HEK293T (cell line): ENCODE results near the gene IMPDH2.

Experiments
- CTCF ChIA-PET: fragments of 350-600 bp; formaldehyde crosslinking; extraction: SDS; loops from one replicate; lab custom pipeline; 2021; ENCODE audit warnings: antibody characterized with exemption, inconsistent platforms; lab: Yijun Ruan, JAX
- POLR2A ChIA-PET: fragments of 350-600 bp; formaldehyde crosslinking; extraction: SDS; loops from one replicate; lab custom pipeline; 2020; ENCODE audit warnings: antibody characterized with exemption, inconsistent platforms; lab: Yijun Ruan, JAX
- DNase-seq: peaks from one replicate; pipeline ENCODE4 v3.0.0; 2012; ENCODE audit warnings: mixed read lengths; ENCODE audit errors: extremely low spot score
- ARNT ChIP-seq: fragments of 450-650 bp; IDR thresholded peaks from 2 replicates; pipeline ENCODE4 v1.6.1; 2017; ENCODE audit warnings: mild to moderate bottlenecking
- BHLHE40 ChIP-seq: fragments of 450-650 bp; IDR thresholded peaks from 2 replicates; pipeline ENCODE4 v1.6.1; 2016; ENCODE audit warnings: mild to moderate bottlenecking, moderate library complexity, borderline replicate concordance
- CTBP1 ChIP-seq: fragments of 450-650 bp; IDR thresholded peaks from 2 replicates; pipeline ENCODE4 v1.6.1; 2016; ENCODE audit warnings: borderline replicate concordance
- ELF4 ChIP-seq: fragments of 450-650 bp; IDR thresholded peaks from 2 replicates; pipeline ENCODE4 v1.6.1; 2017; ENCODE audit warnings: antibody characterized with exemption
- FOXA1 ChIP-seq: fragments of 450-650 bp; IDR thresholded peaks from 2 replicates; pipeline ENCODE4 v1.6.1; 2016; ENCODE audit warnings: mild to moderate bottlenecking
- FOXK2 ChIP-seq: fragments of 450-650 bp; IDR thresholded peaks from 2 replicates; pipeline ENCODE4 v1.6.1; 2016; ENCODE audit warnings: mild to moderate bottlenecking
- FOXM1 ChIP-seq: fragments of 450-650 bp; IDR thresholded peaks from 2 replicates; pipeline ENCODE4 v1.6.1; 2017; ENCODE audit warnings: mild to moderate bottlenecking, borderline replicate concordance
- HDGF ChIP-seq: fragments of 450-650 bp; IDR thresholded peaks from 2 replicates; pipeline ENCODE4 v1.6.1; 2017; ENCODE audit warnings: antibody characterized with exemption, borderline replicate concordance
- L3MBTL2 ChIP-seq: fragments of 450-650 bp; conservative IDR thresholded peaks from 2 replicates; pipeline ENCODE4 v1.6.1; 2016; ENCODE audit warnings: mild to moderate bottlenecking
- LEF1 ChIP-seq: fragments of 450-650 bp; IDR thresholded peaks from 2 replicates; pipeline ENCODE4 v1.6.1; 2017; ENCODE audit warnings: mild to moderate bottlenecking, borderline replicate concordance
- NFRKB ChIP-seq: fragments of 450-650 bp; IDR thresholded peaks from 2 replicates; pipeline ENCODE4 v1.6.1; 2016; ENCODE audit warnings: mild to moderate bottlenecking, moderate library complexity
- PKNOX1 ChIP-seq: fragments of 450-650 bp; IDR thresholded peaks from 2 replicates; pipeline ENCODE4 v1.6.1; 2016
- SP1 ChIP-seq: fragments of 450-650 bp; IDR thresholded peaks from 2 replicates; pipeline ENCODE4 v1.6.1; 2017
- SUZ12 ChIP-seq: fragments of 450-650 bp; IDR thresholded peaks from 2 replicates; pipeline ENCODE4 v1.6.1; 2016; ENCODE audit warnings: mild to moderate bottlenecking
- TARDBP ChIP-seq: fragments of 450-650 bp; IDR thresholded peaks from 2 replicates; pipeline ENCODE4 v1.6.1; 2016
- ZNF384 ChIP-seq: fragments of 450-650 bp; IDR thresholded peaks from 2 replicates; pipeline ENCODE4 v1.6.1; 2016

The IMPDH2 gene

GRCh38 chr3:48982016-48982415 lies 47.2 kb downstream of the IMPDH2 start:
- ChIA-PET POLR2A (interaction anchor here (1.8 to 2.0 kb wide), 2 partner anchors 8 to 25 kb away, joined by 5 to 7 read pairs; partner anchors contain the start of gene WDR6), CTCF (no interaction called here)
- TF ChIP-seq FOXA1, result no peak
- TF ChIP-seq TARDBP, result no peak
- no peak for TF ChIP-seq PKNOX1
- DNase-seq, result no peak

GRCh38 chr3:48980295-48980694 lies 48.9 kb downstream of the IMPDH2 start:
- TF ChIP-seq CTBP1 (no peak), ELF4 (no peak), SP1 (no peak), NFRKB (no peak), ARNT (no peak), ZNF384 (no peak), PKNOX1 (no peak), L3MBTL2 (no peak), FOXK2 (no peak), BHLHE40 (no peak), FOXA1 (no peak)
- no peak for DNase-seq
- ChIA-PET POLR2A (interaction anchor here (1.8 to 2.0 kb wide), 2 partner anchors 9 to 27 kb away, joined by 5 to 7 read pairs; partner anchors contain the start of gene WDR6), CTCF (no interaction called here)

- CTCF ChIA-PET, result no interaction called here
- TF ChIP-seq PKNOX1 (no peak), TARDBP (no peak), FOXK2 (no peak), LEF1 (no peak), L3MBTL2 (no peak), FOXM1 (no peak), BHLHE40 (no peak), ELF4 (no peak), SUZ12 (no peak), SP1 (no peak), ARNT (no peak), ZNF384 (no peak), HDGF (no peak), CTBP1 (no peak), FOXA1 (no peak), NFRKB (no peak)
- no peak for DNase-seq
- POLR2A ChIA-PET, result no interaction called here
Measured at GRCh38 chr3:48979451-48979850, 49.7 kb downstream of the IMPDH2 start.
